ENCODE measurements around the gene ZNF764. TPM values are rescaled to one million over a fixed set of nuclear protein-coding genes. Genes with fewer than 3 reads are reported as not detected.
"Not testable (repeated sequence)": the region's sequence is repeated elsewhere in the genome, so short reads cannot be mapped to it uniquely, and the experiment has no call there.

Gene ZNF764
- total and polyA plus RNA-seq, 12 donors = 3.6 to 15.0 (median 9.5) TPM

DNA sequence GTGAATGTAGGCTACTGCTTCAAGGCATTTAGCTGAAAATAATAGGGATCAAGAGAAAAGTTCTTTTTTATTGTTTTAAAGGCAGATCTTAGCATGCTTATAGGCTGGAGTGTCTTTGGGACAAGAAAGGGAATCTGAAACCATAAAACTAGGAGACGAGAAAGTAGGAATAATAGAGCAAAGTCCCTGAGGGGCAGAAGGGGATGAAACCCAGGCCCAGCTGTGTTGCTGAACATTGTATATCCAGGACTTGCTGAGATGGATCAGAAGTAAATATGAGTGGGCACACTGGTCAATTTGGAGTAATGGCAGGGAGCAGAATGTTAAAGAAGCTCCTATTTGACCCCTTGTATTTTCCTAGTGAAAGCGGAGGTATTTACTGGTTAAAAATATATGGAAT is 42.8 kb upstream of the ZNF764 start:
- TF ChIP-seq, protein P1, sequence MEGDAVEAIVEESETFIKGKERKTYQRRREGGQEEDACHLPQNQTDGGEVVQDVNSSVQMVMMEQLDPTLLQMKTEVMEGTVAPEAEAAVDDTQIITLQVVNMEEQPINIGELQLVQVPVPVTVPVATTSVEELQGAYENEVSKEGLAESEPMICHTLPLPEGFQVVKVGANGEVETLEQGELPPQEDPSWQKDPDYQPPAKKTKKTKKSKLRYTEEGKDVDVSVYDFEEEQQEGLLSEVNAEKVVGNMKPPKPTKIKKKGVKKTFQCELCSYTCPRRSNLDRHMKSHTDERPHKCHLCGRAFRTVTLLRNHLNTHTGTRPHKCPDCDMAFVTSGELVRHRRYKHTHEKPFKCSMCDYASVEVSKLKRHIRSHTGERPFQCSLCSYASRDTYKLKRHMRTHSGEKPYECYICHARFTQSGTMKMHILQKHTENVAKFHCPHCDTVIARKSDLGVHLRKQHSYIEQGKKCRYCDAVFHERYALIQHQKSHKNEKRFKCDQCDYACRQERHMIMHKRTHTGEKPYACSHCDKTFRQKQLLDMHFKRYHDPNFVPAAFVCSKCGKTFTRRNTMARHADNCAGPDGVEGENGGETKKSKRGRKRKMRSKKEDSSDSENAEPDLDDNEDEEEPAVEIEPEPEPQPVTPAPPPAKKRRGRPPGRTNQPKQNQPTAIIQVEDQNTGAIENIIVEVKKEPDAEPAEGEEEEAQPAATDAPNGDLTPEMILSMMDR (IDR thresholded peaks at IDR 0.05) = no peak
- no peak for TF ChIP-seq POLR2A (IDR thresholded peaks at IDR 0.05)
- Histone ChIP-seq H3K27ac (no peak overlapping the region), H3K4me3 (no peak overlapping the region), H3K4me1 (replicated peaks in 1 of 2) (peaks cover 9 to 21% of the 10 kb centered on the region in 2 donors), H3K9me3 (replicated peaks in 1 of 3) (no peaks in the 10 kb centered on the region), H3K36me3 (replicated peaks in 1 of 2) (peaks cover 0 to 26% of the 10 kb centered on the region in 2 donors), H3K27me3 (no peaks in the 10 kb centered on the region)
- WGBS, 4 donors = 95 to 100% (median 97%) methylated on average over 2 of the region's 2 CpGs
- intact Hi-C loops (cut with DNase I) = no loop called here
- DNase-seq = no peak

DNA sequence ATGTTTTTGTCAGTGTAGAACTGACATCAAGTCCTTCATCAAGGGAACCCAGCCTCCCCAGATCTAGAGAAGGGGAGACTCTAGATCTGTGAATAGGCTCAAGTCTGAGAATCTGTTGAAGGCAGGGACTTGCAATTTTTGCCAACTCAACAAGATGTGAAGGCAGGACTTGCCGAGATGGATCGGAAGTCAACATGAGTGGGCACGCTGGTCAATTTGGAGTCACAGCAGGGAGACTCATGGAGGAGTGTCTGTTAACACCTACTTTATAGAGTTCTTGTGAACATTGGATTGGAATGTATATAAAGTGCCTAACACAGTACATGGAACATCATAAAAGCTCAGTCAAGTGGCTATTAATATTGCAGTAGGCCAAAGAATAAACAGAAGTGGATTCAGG is 42.0 kb upstream of the ZNF764 start:
- Histone ChIP-seq H3K4me1 (replicated peaks in 1 of 2) (peaks cover 9 to 21% of the 10 kb centered on the region in 2 donors), H3K27ac (no peak overlapping the region), H3K9me3 (replicated peaks in 1 of 3) (no peaks in the 10 kb centered on the region), H3K27me3 (no peaks in the 10 kb centered on the region), H3K4me3 (no peak overlapping the region), H3K36me3 (replicated peaks in 1 of 2) (peaks cover 0 to 19% of the 10 kb centered on the region in 2 donors)
- DNase-seq = no peak
- no peak for TF ChIP-seq POLR2A (IDR thresholded peaks at IDR 0.05)
- TF ChIP-seq, protein P1 (IDR thresholded peaks at IDR 0.05) = no peak
- intact Hi-C loops (cut with DNase I) = no loop called here
- 93 to 98% (median 95%) methylated on average over 3 of the region's 3 CpGs for WGBS, 4 donors

DNA sequence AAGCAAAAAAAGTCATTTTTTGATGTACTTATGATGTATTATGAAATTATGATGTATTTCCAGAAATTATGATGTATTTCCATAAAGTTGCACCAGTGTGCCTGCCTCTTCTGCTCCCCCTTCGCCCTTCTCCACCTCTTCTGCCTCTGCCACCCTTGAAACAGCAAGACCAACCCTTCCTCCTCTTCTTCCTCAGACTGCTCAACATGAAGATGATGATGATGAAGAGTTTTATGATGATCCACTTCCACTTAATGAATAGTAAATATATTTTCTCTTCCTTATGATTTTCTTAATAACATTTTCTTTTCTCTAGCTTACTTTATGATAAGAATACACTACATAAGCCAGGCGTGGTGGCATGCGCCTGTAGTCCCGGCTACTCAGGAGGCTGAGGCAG is 34.7 kb upstream of the ZNF764 start:
- Histone ChIP-seq H3K27me3 (no peaks in the 10 kb centered on the region), H3K4me3 (no peak overlapping the region), H3K36me3 (replicated peaks in 1 of 2) (no peaks in the 10 kb centered on the region), H3K27ac (no peak overlapping the region), H3K9me3 (replicated peaks in 1 of 3) (no peaks in the 10 kb centered on the region), H3K4me1 (replicated peaks in 1 of 2) (no peaks in the 10 kb centered on the region)
- no peak for TF ChIP-seq POLR2A (IDR thresholded peaks at IDR 0.05)
- TF ChIP-seq, protein P1 (IDR thresholded peaks at IDR 0.05) = no peak
- no peak for DNase-seq
- intact Hi-C loops (cut with DNase I) = no loop called here
- WGBS, 4 donors = 94 to 96% (median 96%) methylated on average over 4 of the region's 4 CpGs

DNA sequence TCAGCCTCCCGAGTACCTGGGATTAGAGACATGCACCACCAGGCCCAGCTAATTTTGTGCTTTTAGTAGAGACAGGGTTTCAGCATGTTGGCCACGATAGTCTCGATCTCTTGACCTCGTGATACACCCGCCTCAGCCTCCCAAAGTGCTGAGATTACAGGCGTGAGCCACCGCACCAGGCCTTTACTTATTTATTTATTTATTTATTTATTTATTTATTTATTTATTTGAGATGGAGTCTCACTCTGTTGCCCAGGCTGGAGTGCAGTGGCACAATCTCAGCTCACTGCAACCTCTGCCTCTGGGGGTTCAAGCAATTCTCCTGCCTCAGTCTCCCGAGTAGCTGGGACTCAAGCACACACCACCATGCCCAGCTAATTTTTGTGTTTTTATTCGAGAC is 32.7 kb upstream of the ZNF764 start:
- intact Hi-C loops (cut with DNase I); H3K4me3 ChIP-seq; H3K27me3 ChIP-seq; H3K27ac ChIP-seq; H3K9me3 ChIP-seq (replicated peaks in 1 of 3); H3K36me3 ChIP-seq (replicated peaks in 1 of 2); H3K4me1 ChIP-seq (replicated peaks in 1 of 2); DNase-seq: not testable (repeated sequence)
- WGBS, 4 donors = 94 to 97% (median 96%) methylated on average over 9 of the region's 9 CpGs

DNA sequence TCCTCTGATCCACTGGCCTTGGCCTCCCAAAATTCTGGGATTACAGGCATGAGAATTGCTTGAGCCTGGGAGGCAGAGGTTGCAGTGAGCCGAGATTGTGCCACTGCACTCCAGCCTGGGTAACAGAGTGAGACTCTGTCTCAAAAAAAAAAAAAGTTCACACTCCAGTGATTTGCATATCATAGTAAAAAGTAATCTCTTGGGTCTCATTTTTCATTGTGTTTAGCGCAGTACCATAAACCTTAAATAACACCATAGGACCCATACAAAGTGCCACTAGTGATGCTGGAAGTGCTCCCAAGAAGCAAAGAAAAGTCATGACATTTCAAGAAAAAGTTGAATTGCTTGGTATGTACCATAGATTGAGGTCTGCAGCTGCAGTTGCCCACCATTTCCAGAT is 31.4 kb upstream of the ZNF764 start:
- 95 to 100% (median 99%) methylated on average over 2 of the region's 2 CpGs for WGBS, 4 donors
- H3K4me3 ChIP-seq; H3K27me3 ChIP-seq; H3K27ac ChIP-seq; intact Hi-C loops (cut with DNase I); H3K36me3 ChIP-seq (replicated peaks in 1 of 2); H3K9me3 ChIP-seq (replicated peaks in 1 of 3); DNase-seq; H3K4me1 ChIP-seq (replicated peaks in 1 of 2): not testable (repeated sequence)

Data from adrenal gland (tissue), 12 donors.